ENCODE data around the gene CDKAL1. TPM values are rescaled to one million over a fixed set of nuclear protein-coding genes. Genes with fewer than 3 reads are reported as not detected.

CDKAL1 gene
- total RNA-seq, 4 donors from 2014 or later, result 15.2 to 17.9 (median 17.1) TPM

- TF ChIP-seq CTCF (IDR thresholded peaks at IDR 0.05; ENCODE audit: low read depth), result no peak
These were observed 98.4 kb downstream of the CDKAL1 start for GRCh38 chr6:20632696-20633095.

GRCh38 chr6:20633566-20634340, 99.5 kb downstream of the CDKAL1 start:
- no peak for TF ChIP-seq CTCF (IDR thresholded peaks at IDR 0.05; ENCODE audit: low read depth)

GRCh38 chr6:20639161-20639560, 104.9 kb downstream of the CDKAL1 start:
- no peak for TF ChIP-seq CTCF (IDR thresholded peaks at IDR 0.05; ENCODE audit: low read depth)

GRCh38 chr6:20640181-20640580, 105.9 kb downstream of the CDKAL1 start:
- no peak for TF ChIP-seq CTCF (IDR thresholded peaks at IDR 0.05; ENCODE audit: low read depth)

- TF ChIP-seq CTCF (IDR thresholded peaks at IDR 0.05; ENCODE audit: low read depth), result no peak
These were observed 108.2 kb downstream of the CDKAL1 start for GRCh38 chr6:20642441-20642840.

GRCh38 chr6:20644667-20645370, 110.6 kb downstream of the CDKAL1 start:
- TF ChIP-seq CTCF (IDR thresholded peaks at IDR 0.05; ENCODE audit: low read depth), result no peak

GRCh38 chr6:20647585-20647984, 113.3 kb downstream of the CDKAL1 start:
- TF ChIP-seq CTCF (IDR thresholded peaks at IDR 0.05; ENCODE audit: low read depth), result no peak
